Fibroblast of lung (primary cell): ENCODE results near the gene IL6R.

ENCODE experiments used
- CTCF ChIP-seq, 2 donors: IDR thresholded peaks in 1 of 2; conservative IDR thresholded peaks in 1 of 2; 1 replicate in 1 of 2; 2 replicates in 1 of 2; pipeline ENCODE4 v1.5.1; 2011 to 2012; ENCODE audit warnings: low read length in 2 of 2, control low read depth in 1 of 2, inconsistent platforms in 1 of 2, low read depth in 1 of 2, mild to moderate bottlenecking in 1 of 2
- EZH2 ChIP-seq: IDR thresholded peaks from 2 replicates; pipeline ENCODE4 v1.5.1; 2012; ENCODE audit warnings: low read length, control low read depth, mild to moderate bottlenecking; ENCODE audit errors: missing control alignments

GRCh38 chr1:154404984-154405746 lies at the start of gene IL6R:
- TF ChIP-seq CTCF (conservative IDR thresholded peaks at IDR 0.05 in 1 of 2, IDR thresholded peaks at IDR 0.05 in 1 of 2; ENCODE audit: low read depth in 1 of 2, low read length in 2 of 2) (peak; percentile 9 to 30), EZH2 (no peak)
